ENCODE results near the gene FARS2.
"Not testable (repeated sequence)": the region's sequence is repeated elsewhere in the genome, so short reads cannot be mapped to it uniquely, and the experiment has no call there.

Gene FARS2

GRCh38 chr6:5765141-5765760 lies 503.9 kb downstream of the FARS2 start:
- DNase-seq (ENCODE audit: low spot score) = no peak

GRCh38 chr6:5766260-5766659 lies 504.9 kb downstream of the FARS2 start:
- no peak for DNase-seq (ENCODE audit: low spot score)

GRCh38 chr6:5767471-5767870 lies 506.2 kb downstream of the FARS2 start:
- no peak for DNase-seq (ENCODE audit: low spot score)

GRCh38 chr6:5771211-5771610 lies 509.9 kb downstream of the FARS2 start:
- no peak for DNase-seq (ENCODE audit: low spot score)

- DNase-seq (ENCODE audit: low spot score) = no peak
Measured at GRCh38 chr6:5771759-5772390, 510.6 kb downstream of the FARS2 start.

- no peak for DNase-seq (ENCODE audit: low spot score)
Measured at GRCh38 chr6:5772408-5773120, 511.3 kb downstream of the FARS2 start.

- no peak for DNase-seq (ENCODE audit: low spot score)
Measured at GRCh38 chr6:5776104-5776503, 514.8 kb downstream of the FARS2 start.

GRCh38 chr6:5776706-5777390 lies 515.5 kb downstream of the FARS2 start:
- DNase-seq (ENCODE audit: low spot score) = no peak

GRCh38 chr6:5778317-5778857 lies 517.1 kb downstream of the FARS2 start:
- no peak for DNase-seq (ENCODE audit: low spot score)

GRCh38 chr6:5778906-5779305 lies 517.6 kb downstream of the FARS2 start:
- no peak for DNase-seq (ENCODE audit: low spot score)

GRCh38 chr6:5781019-5781418 lies 519.7 kb downstream of the FARS2 start:
- DNase-seq (ENCODE audit: low spot score) = no peak

- no peak for DNase-seq (ENCODE audit: low spot score)
Measured at GRCh38 chr6:5781966-5782556, 520.7 kb downstream of the FARS2 start.

- DNase-seq (ENCODE audit: low spot score) = peak; percentile 44
Measured at GRCh38 chr6:5782783-5783547, 521.7 kb downstream of the FARS2 start.

GRCh38 chr6:5783584-5784089 lies 522.3 kb downstream of the FARS2 start:
- no peak for DNase-seq (ENCODE audit: low spot score)

GRCh38 chr6:5785249-5785648 lies 523.9 kb downstream of the FARS2 start:
- no peak for DNase-seq (ENCODE audit: low spot score)

- peak; percentile 17 for DNase-seq (ENCODE audit: low spot score)
Measured at GRCh38 chr6:5786321-5786968, 525.1 kb downstream of the FARS2 start.

- no peak for DNase-seq (ENCODE audit: low spot score)
Measured at GRCh38 chr6:5786969-5787720, 525.8 kb downstream of the FARS2 start.

- DNase-seq (ENCODE audit: low spot score) = not testable (repeated sequence)
Measured at GRCh38 chr6:5789426-5789825, 528.1 kb downstream of the FARS2 start.

GRCh38 chr6:5796555-5796954 lies 535.2 kb downstream of the FARS2 start:
- not testable (repeated sequence) for DNase-seq (ENCODE audit: low spot score)

- not testable (repeated sequence) for DNase-seq (ENCODE audit: low spot score)
Measured at GRCh38 chr6:5806406-5806805, 545.1 kb downstream of the FARS2 start.
